Hepatocyte (in vitro differentiated cells): ENCODE measurements around the gene MIR17HG.
"Not testable (repeated sequence)": the region's sequence is repeated elsewhere in the genome, so short reads cannot be mapped to it uniquely, and the experiment has no call there.

Experiments
- CTCF ChIP-seq: fragments of 200-600 bp; sonication (generic); IDR thresholded peaks from 2 replicates; pipeline ENCODE4 v1.5.1; 2016; ENCODE audit warnings: antibody characterized with exemption, mild to moderate bottlenecking; ENCODE audit not compliant: poor library complexity
- EZH2 ChIP-seq: fragments of 200-600 bp; sonication (generic); IDR thresholded peaks from 2 replicates; pipeline ENCODE4 v1.6.1; 2016; ENCODE audit warnings: antibody characterized with exemption, mild to moderate bottlenecking, borderline replicate concordance

GRCh38 chr13:91352891-91353290 is 5.4 kb downstream of the MIR17HG start:
- not testable (repeated sequence) for TF ChIP-seq CTCF, EZH2
